PC-3 (cell line): Measurements from ENCODE around the gene SH3PXD2A. TPM values are rescaled to one million over a fixed set of nuclear protein-coding genes. Genes with fewer than 3 reads are reported as not detected.
"Not testable (repeated sequence)": the region's sequence is repeated elsewhere in the genome, so short reads cannot be mapped to it uniquely, and the experiment has no call there.

ENCODE experiments used
- ATAC-seq: fragments of 200-7000 bp; cut with Tn5 transposase; 2 replicates; pipeline ENCODE4 v1.9.1; 2020; ENCODE audit warnings: mild to moderate bottlenecking, moderate library complexity
- BruUV-seq: library from RNA; stranded (reverse); fragments of 400-500 nt; replicated peaks from 2 replicates; lab custom pipeline; 2021; lab: Mats Ljungman, UMichigan
- CTCF ChIA-PET: fragments of 300-600 bp; sonication (Branson Sonifier 250); formaldehyde crosslinking; loops from one replicate; lab custom pipeline; 2022; ENCODE audit warnings: antibody characterized with exemption; lab: Charles Lee
- POLR2A ChIA-PET: fragments of 300-600 bp; sonication (Branson Sonifier 250); formaldehyde crosslinking; loops from one replicate; lab custom pipeline; 2022; ENCODE audit warnings: antibody characterized with exemption; ENCODE audit not compliant: unreplicated experiment; lab: Charles Lee
- DNase-seq: peaks from one replicate; pipeline ENCODE4 v3.0.0-alpha.2; 2015
- H2AFZ ChIP-seq: fragments of 300-600 bp; sonication (generic); 2 replicates; pipeline ENCODE4 v1.6.0; 2016; ENCODE audit warnings: antibody characterized with exemption, low read length
- H3F3A ChIP-seq: fragments of 300-600 bp; sonication (generic); one replicate; pipeline ENCODE4 v1.6.0; 2017; ENCODE audit warnings: antibody characterized with exemption, low read length, control low read depth, mild to moderate bottlenecking; ENCODE audit not compliant: unreplicated experiment
- H3K27ac ChIP-seq: fragments of 300-600 bp; sonication (generic); 2 replicates; pipeline ENCODE4 v1.5.1; 2016; ENCODE audit warnings: mild to moderate bottlenecking, low read length
- H3K27me3 ChIP-seq: fragments of 300-600 bp; sonication (generic); 2 replicates; pipeline ENCODE4 v1.6.1; 2016; ENCODE audit warnings: low read length, mixed read lengths
- H3K36me3 ChIP-seq: fragments of 300-600 bp; sonication (generic); 2 replicates; pipeline ENCODE4 v1.6.1; 2016; ENCODE audit warnings: low read depth, mixed run types, low read length, mixed read lengths
- H3K4me1 ChIP-seq: fragments of 300-600 bp; sonication (generic); 2 replicates; pipeline ENCODE4 v1.5.1; 2016; ENCODE audit warnings: low read length; ENCODE audit not compliant: insufficient read depth
- H3K4me2 ChIP-seq: fragments of 300-600 bp; sonication (generic); 2 replicates; pipeline ENCODE4 v1.6.0; 2016; ENCODE audit warnings: low read length
- H3K4me3 ChIP-seq: fragments of 300-600 bp; sonication (generic); 2 replicates; pipeline ENCODE4 v1.5.1; 2016; ENCODE audit warnings: mild to moderate bottlenecking, low read length, mixed read lengths
- H3K79me2 ChIP-seq: fragments of 300-600 bp; sonication (generic); 2 replicates; pipeline ENCODE4 v1.6.1; 2017; ENCODE audit warnings: low read length, mixed read lengths
- H3K9ac ChIP-seq: fragments of 300-600 bp; sonication (generic); 2 replicates; pipeline ENCODE4 v1.6.0; 2016; ENCODE audit warnings: mild to moderate bottlenecking, low read length
- H3K9me2 ChIP-seq: fragments of 300-600 bp; sonication (generic); replicated peaks from 2 replicates; pipeline ENCODE4 v1.6.1; 2016; ENCODE audit warnings: mixed run types, low read length, mixed read lengths
- H3K9me3 ChIP-seq: fragments of 300-600 bp; sonication (generic); 2 replicates; pipeline ENCODE4 v1.6.1; 2016; ENCODE audit warnings: low read length, mixed read lengths
- H4K20me1 ChIP-seq: fragments of 300-600 bp; sonication (generic); 2 replicates; pipeline ENCODE4 v1.6.1; 2016; ENCODE audit warnings: low read length, mixed read lengths
- EZH2 ChIP-seq: fragments of 300-600 bp; sonication (generic); IDR thresholded peaks from one replicate; pipeline ENCODE4 v1.6.1; 2017; ENCODE audit warnings: antibody characterized with exemption, mild to moderate bottlenecking, low read length; ENCODE audit not compliant: unreplicated experiment
- EZH2phosphoT487 ChIP-seq: fragments of 300-600 bp; sonication (generic); IDR thresholded peaks from 2 replicates; pipeline ENCODE4 v1.6.1; 2018; ENCODE audit warnings: mild to moderate bottlenecking, antibody characterized with exemption, low read length, borderline replicate concordance
- intact Hi-C: fragments of 100-400 bp; cut with micrococcal nuclease; formaldehyde crosslinking; loops from 2 replicates; pipeline ENCODE4 v1.9.0; 2023
- total RNA-seq: library from RNA; depleted of rRNA; stranded (reverse); fragments of >200 nt; gene quantifications from 2 replicates; pipeline ENCODE4 v1.2.3, GENCODE V29; 2014
- TF ChIP-seq, protein P1 (sequence below): fragments of 300-600 bp; sonication (generic); conservative IDR thresholded peaks from 2 replicates; pipeline ENCODE4 v1.5.1; 2017; ENCODE audit warnings: antibody characterized with exemption, low read depth, mild to moderate bottlenecking, low read length

The SH3PXD2A gene
- total RNA-seq, 1 experiment from 2014 or later: 3.4 TPM

DNA sequence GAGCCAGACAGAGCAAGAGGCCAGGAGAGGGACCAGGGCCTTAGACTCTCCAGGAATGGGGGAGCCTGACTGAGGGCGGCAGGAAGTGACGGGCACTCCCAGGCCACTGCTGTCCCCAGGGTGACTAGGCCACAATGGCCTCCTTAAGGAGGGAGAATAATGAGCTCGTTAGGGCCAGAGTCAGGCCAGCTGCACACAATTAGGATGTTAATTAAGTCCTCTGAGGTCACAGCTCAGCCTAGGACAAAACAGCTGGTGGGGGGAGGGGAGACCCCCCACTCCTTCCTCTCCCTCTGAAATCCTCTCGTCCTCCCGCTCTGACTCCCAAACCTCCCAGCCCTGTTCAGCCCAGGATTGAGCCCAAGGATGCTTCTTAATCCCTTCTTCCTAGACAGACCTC lies 218.9 kb downstream of the SH3PXD2A start:
- CTCF ChIA-PET: no interaction called here
- no peak for DNase-seq
- no peaks in the 10 kb centered on the region for H4K20me1 ChIP-seq

DNA sequence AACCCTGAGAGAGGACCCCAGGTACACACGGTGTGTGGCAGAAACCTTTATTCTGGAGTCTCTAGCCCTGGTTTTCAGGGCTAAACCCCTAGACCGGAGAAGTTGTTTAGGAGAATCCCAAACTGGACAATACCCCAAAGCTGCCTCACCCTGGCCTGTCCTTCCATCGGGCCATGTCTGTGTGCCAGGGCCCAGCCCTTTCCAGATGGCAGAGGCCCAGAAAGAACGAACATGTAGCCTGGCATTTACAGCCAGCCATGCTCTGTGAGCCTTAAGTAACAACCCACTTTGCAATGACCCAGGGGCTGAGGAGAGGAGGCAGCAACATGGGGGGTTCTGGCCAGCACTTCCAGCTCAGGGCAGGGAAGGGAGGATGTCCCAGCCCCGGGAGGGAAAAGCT lies 219.8 kb downstream of the SH3PXD2A start:
- no peak for TF ChIP-seq EZH2
- TF ChIP-seq EZH2phosphoT487: no peak
- TF ChIP-seq, protein P1, sequence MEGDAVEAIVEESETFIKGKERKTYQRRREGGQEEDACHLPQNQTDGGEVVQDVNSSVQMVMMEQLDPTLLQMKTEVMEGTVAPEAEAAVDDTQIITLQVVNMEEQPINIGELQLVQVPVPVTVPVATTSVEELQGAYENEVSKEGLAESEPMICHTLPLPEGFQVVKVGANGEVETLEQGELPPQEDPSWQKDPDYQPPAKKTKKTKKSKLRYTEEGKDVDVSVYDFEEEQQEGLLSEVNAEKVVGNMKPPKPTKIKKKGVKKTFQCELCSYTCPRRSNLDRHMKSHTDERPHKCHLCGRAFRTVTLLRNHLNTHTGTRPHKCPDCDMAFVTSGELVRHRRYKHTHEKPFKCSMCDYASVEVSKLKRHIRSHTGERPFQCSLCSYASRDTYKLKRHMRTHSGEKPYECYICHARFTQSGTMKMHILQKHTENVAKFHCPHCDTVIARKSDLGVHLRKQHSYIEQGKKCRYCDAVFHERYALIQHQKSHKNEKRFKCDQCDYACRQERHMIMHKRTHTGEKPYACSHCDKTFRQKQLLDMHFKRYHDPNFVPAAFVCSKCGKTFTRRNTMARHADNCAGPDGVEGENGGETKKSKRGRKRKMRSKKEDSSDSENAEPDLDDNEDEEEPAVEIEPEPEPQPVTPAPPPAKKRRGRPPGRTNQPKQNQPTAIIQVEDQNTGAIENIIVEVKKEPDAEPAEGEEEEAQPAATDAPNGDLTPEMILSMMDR: no peak
- H3K4me3 ChIP-seq: no peak overlapping the region
- ATAC-seq (no peak), DNase-seq (no peak)
- ChIA-PET CTCF (no interaction called here), POLR2A (no interaction called here)
- H3K9me3 ChIP-seq: no peaks in the 10 kb centered on the region
- H3F3A ChIP-seq: no peaks in the 10 kb centered on the region
- H3K27ac ChIP-seq: no peak overlapping the region
- BruUV-seq: no TSS peak
- no peaks in the 10 kb centered on the region for H3K4me1 ChIP-seq
- no peaks in the 10 kb centered on the region for H4K20me1 ChIP-seq
- H2AFZ ChIP-seq: no peak overlapping the region
- no peaks in the 10 kb centered on the region for H3K9me2 ChIP-seq
- intact Hi-C loops: no loop called here
- no peaks in the 10 kb centered on the region for H3K79me2 ChIP-seq
- no peaks in the 10 kb centered on the region for H3K36me3 ChIP-seq
- H3K27me3 ChIP-seq: no peaks in the 10 kb centered on the region
- H3K9ac ChIP-seq: no peak overlapping the region
- no peak overlapping the region for H3K4me2 ChIP-seq

More for the DNA sequence above, 218.9 kb downstream of the SH3PXD2A start:
- Histone ChIP-seq H3K9me3 (no peaks in the 10 kb centered on the region), H3K36me3 (no peaks in the 10 kb centered on the region), H3K27ac (no peak overlapping the region), H3K27me3 (no peaks in the 10 kb centered on the region), H3K4me2 (no peak overlapping the region), H2AFZ (no peak overlapping the region), H3K9ac (no peak overlapping the region), H3F3A (no peaks in the 10 kb centered on the region), H3K9me2 (no peaks in the 10 kb centered on the region), H3K4me3 (no peak overlapping the region), H3K4me1 (no peaks in the 10 kb centered on the region), H3K79me2 (no peaks in the 10 kb centered on the region)
- intact Hi-C loops: no loop called here
- POLR2A ChIA-PET: no interaction called here
- TF ChIP-seq, protein P1: no peak
- TF ChIP-seq EZH2 (no peak), EZH2phosphoT487 (no peak)
- BruUV-seq: no TSS peak
- ATAC-seq: no peak

DNA sequence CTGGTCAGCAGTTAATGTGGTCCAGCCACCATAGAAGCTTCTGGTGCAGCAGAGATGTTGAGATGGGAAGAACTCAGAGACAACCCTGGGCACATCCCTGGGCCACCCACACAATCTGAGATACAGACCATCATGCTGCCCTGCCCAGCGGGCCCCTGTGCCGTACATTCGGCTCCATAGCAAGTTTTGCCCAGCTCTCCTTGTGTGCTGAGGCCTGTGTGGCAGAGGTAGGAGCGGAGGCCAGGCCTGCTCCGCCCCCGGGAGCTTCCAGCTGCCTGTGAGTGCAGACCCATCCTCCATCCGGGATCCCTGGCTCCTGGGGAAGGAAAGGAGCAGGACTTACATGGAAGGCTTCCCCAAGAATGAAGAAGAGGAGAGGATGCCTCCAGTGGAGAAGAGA lies 221.5 kb downstream of the SH3PXD2A start:
- TF ChIP-seq, protein P1: no peak
- TF ChIP-seq EZH2phosphoT487: no peak
- no peak for TF ChIP-seq EZH2
- intact Hi-C loops: no loop called here
- Histone ChIP-seq H3K27ac (no peak overlapping the region), H2AFZ (no peak overlapping the region), H3K27me3 (no peaks in the 10 kb centered on the region), H3K9me2 (no peaks in the 10 kb centered on the region), H3K9me3 (no peaks in the 10 kb centered on the region), H3K9ac (no peak overlapping the region), H3K4me1 (no peaks in the 10 kb centered on the region), H4K20me1 (no peaks in the 10 kb centered on the region), H3K4me2 (no peak overlapping the region), H3K79me2 (no peaks in the 10 kb centered on the region), H3K36me3 (no peaks in the 10 kb centered on the region), H3F3A (no peaks in the 10 kb centered on the region), H3K4me3 (no peak overlapping the region)
- ChIA-PET POLR2A (no interaction called here), CTCF (no interaction called here)
- DNase-seq (no peak), ATAC-seq (no peak)
- no TSS peak for BruUV-seq

DNA sequence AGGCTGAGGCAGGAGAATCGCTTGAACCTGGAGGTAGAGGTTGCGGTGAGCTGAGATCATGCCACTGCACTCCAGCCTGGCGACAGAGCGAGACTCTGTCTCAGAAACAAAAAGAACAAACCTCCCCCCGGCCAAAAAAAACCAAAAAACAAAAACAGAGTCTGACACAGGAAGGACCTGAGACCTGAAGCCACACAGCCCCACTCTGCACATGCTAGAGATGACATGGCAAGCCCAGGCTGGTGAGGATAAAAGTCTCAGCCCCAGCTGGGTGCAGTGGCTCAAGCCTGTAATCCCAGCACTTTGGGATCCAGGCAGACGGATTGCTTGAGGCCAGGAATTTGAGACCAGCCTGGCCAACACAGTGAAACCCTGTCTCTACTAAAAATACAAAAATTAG lies 222.5 kb downstream of the SH3PXD2A start:
- H3K36me3 ChIP-seq: not testable (repeated sequence)

More for the DNA sequence above, 222.5 kb downstream of the SH3PXD2A start:
- H3K27me3 ChIP-seq, POLR2A ChIA-PET, H3K9me2 ChIP-seq, H3K79me2 ChIP-seq, intact Hi-C loops, BruUV-seq, H3K4me2 ChIP-seq, H3K4me1 ChIP-seq, DNase-seq, ATAC-seq, H3K4me3 ChIP-seq, H3F3A ChIP-seq, H2AFZ ChIP-seq, H3K9me3 ChIP-seq, H3K27ac ChIP-seq, H3K9ac ChIP-seq, H4K20me1 ChIP-seq, CTCF ChIA-PET: not testable (repeated sequence)
